ENCODE results near the gene SYNDIG1L. TPM values are rescaled to one million over a fixed set of nuclear protein-coding genes. Genes with fewer than 3 reads are reported as not detected.

The SYNDIG1L gene
- total and polyA plus RNA-seq, 2 donors (not counting 3 experiments of a cell fraction or from before 2014, with no cell fraction given), result not detected

- CTCF ChIA-PET, result interaction anchor here (1.4 kb wide), 1 partner anchor 9 kb away, joined by 3 read pairs; no protein-coding TSS in a partner anchor
- Histone ChIP-seq H4K20me1 (replicated peaks; ENCODE audit: control insufficient read depth, extremely low read depth, insufficient read depth, low read length) (no peaks in the 10 kb centered on the region), H3K79me2 (ENCODE audit: control insufficient read depth, insufficient read depth, low read length) (no peaks in the 10 kb centered on the region), H3K4me1 (ENCODE audit: control insufficient read depth, extremely low read depth, insufficient read depth, low read length) (no peaks in the 10 kb centered on the region), H3K4me2 (ENCODE audit: insufficient read depth, low read length) (no peak overlapping the region), H3K27ac (ENCODE audit: insufficient read depth, low read depth, low read length) (no peak overlapping the region), H2AFZ (ENCODE audit: low read depth, low read length) (no peak overlapping the region), H3K4me3 (replicated peaks in 1 of 3; ENCODE audit: insufficient read depth in 1 of 3, low read depth in 1 of 3, low read length in 3 of 3) (no peak overlapping the region), H3K9ac (replicated peaks; ENCODE audit: extremely low read depth, insufficient read depth, low read length) (no peak overlapping the region), H3K27me3 (ENCODE audit: control insufficient read depth in 2 of 2, insufficient read depth in 2 of 2, low read length in 2 of 2) (peaks cover 18 to 20% of the 10 kb centered on the region in 2 experiments), H3K9me1 (replicated peaks; ENCODE audit: control insufficient read depth, extremely low read depth, insufficient read depth, low read length) (no peaks in the 10 kb centered on the region), H3K9me3 (replicated peaks; ENCODE audit: control insufficient read depth, insufficient read depth, low read length) (no peaks in the 10 kb centered on the region), H3K36me3 (ENCODE audit: control insufficient read depth in 2 of 2, extremely low read depth in 1 of 2, insufficient read depth in 2 of 2, low read length in 2 of 2) (no peaks in the 10 kb centered on the region)
- dilution Hi-C loops (cut with MboI; ENCODE audit: extremely low pct_ligation_motif_present, low sequenced_read_pairs), result no loop called here
- DNase-seq (ENCODE audit: low read depth, low spot score), result no peak
- no TSS peak for BruUV-seq (replicated peaks)
- POLR2A ChIA-PET, result no interaction called here
- intact Hi-C loops (cut with micrococcal nuclease), result no loop called here
- TF ChIP-seq MYC (IDR thresholded peaks at IDR 0.05; ENCODE audit: low read depth, low read length) (no peak), FOS (IDR thresholded peaks at IDR 0.05; ENCODE audit: borderline replicate concordance, insufficient read depth, low read length) (no peak), GATA2 (IDR thresholded peaks at IDR 0.05; ENCODE audit: insufficient read depth, insufficient read length, low read depth, low read length) (no peak)
- FAIRE-seq, result no peak
These were observed 12.4 kb upstream of the SYNDIG1L start for GRCh38 chr14:74438351-74438915.

- Histone ChIP-seq H3K4me2 (ENCODE audit: insufficient read depth, low read length) (no peak overlapping the region), H4K20me1 (replicated peaks; ENCODE audit: control insufficient read depth, extremely low read depth, insufficient read depth, low read length) (no peaks in the 10 kb centered on the region), H2AFZ (ENCODE audit: low read depth, low read length) (no peak overlapping the region), H3K4me3 (replicated peaks in 1 of 3; ENCODE audit: insufficient read depth in 1 of 3, low read depth in 1 of 3, low read length in 3 of 3) (no peak overlapping the region), H3K36me3 (ENCODE audit: control insufficient read depth in 2 of 2, extremely low read depth in 1 of 2, insufficient read depth in 2 of 2, low read length in 2 of 2) (no peaks in the 10 kb centered on the region), H3K9ac (replicated peaks; ENCODE audit: extremely low read depth, insufficient read depth, low read length) (no peak overlapping the region), H3K79me2 (ENCODE audit: control insufficient read depth, insufficient read depth, low read length) (no peaks in the 10 kb centered on the region), H3K9me1 (replicated peaks; ENCODE audit: control insufficient read depth, extremely low read depth, insufficient read depth, low read length) (no peaks in the 10 kb centered on the region), H3K4me1 (ENCODE audit: control insufficient read depth, extremely low read depth, insufficient read depth, low read length) (no peaks in the 10 kb centered on the region), H3K27me3 (ENCODE audit: control insufficient read depth in 2 of 2, insufficient read depth in 2 of 2, low read length in 2 of 2) (peaks cover 15 to 23% of the 10 kb centered on the region in 2 experiments), H3K9me3 (replicated peaks; ENCODE audit: control insufficient read depth, insufficient read depth, low read length) (no peaks in the 10 kb centered on the region), H3K27ac (ENCODE audit: insufficient read depth, low read depth, low read length) (no peak overlapping the region)
- FAIRE-seq (no peak), DNase-seq (ENCODE audit: low read depth, low spot score) (peak; percentile 38)
- BruUV-seq (replicated peaks), result no TSS peak
- ChIA-PET CTCF (interaction anchor here (1.4 kb wide), 1 partner anchor 10 kb away, joined by 3 read pairs; no protein-coding TSS in a partner anchor), POLR2A (no interaction called here)
- dilution Hi-C loops (cut with MboI; ENCODE audit: extremely low pct_ligation_motif_present, low sequenced_read_pairs) (no loop called here), intact Hi-C loops (cut with micrococcal nuclease) (no loop called here)
- TF ChIP-seq CTCF (IDR thresholded peaks at IDR 0.05; ENCODE audit: extremely low read depth in 1 of 2, insufficient read depth in 1 of 2, low read depth in 1 of 2, low read length in 2 of 2) (no peak), MYC (IDR thresholded peaks at IDR 0.05; ENCODE audit: low read depth, low read length) (no peak), POLR2AphosphoS5 (IDR thresholded peaks at IDR 0.05; ENCODE audit: insufficient read depth, low read depth, low read length) (no peak), GATA2 (IDR thresholded peaks at IDR 0.05; ENCODE audit: insufficient read depth, insufficient read length, low read depth, low read length) (no peak), POLR2A (IDR thresholded peaks at IDR 0.05; ENCODE audit: low read depth, low read length) (no peak), JUN (IDR thresholded peaks at IDR 0.05; ENCODE audit: borderline replicate concordance, insufficient read depth, insufficient read length, low read depth) (no peak), FOS (IDR thresholded peaks at IDR 0.05; ENCODE audit: borderline replicate concordance, insufficient read depth, low read length) (no peak), MAX (IDR thresholded peaks at IDR 0.05; ENCODE audit: insufficient read depth, insufficient read length) (no peak), EZH2 (IDR thresholded peaks at IDR 0.05; ENCODE audit: borderline replicate concordance, low read depth, low read length, severe bottlenecking) (no peak)
These were observed 11.6 kb upstream of the SYNDIG1L start for GRCh38 chr14:74437496-74438053.
